GM10248 (cell line): ENCODE results near the gene PCBD1.
"Not testable (repeated sequence)": the region's sequence is repeated elsewhere in the genome, so short reads cannot be mapped to it uniquely, and the experiment has no call there.

Experiments
- CTCF ChIA-PET: fragments of 300-600 bp; sonication (Branson Sonifier 250); formaldehyde crosslinking; extraction: SDS; loops from one replicate; lab custom pipeline; 2021; ENCODE audit warnings: antibody characterized with exemption; lab: Yijun Ruan, JAX
- POLR2A ChIA-PET: fragments of 350-650 bp; sonication (Branson Sonifier 250); formaldehyde crosslinking; extraction: SDS; loops from one replicate; lab custom pipeline; 2020; ENCODE audit warnings: antibody characterized with exemption; lab: Yijun Ruan, JAX
- DNase-seq: peaks from one replicate; pipeline ENCODE4 v3.0.0; 2012; ENCODE audit errors: extremely low spot score
- CTCF ChIP-seq: IDR thresholded peaks from 2 replicates; pipeline ENCODE4 v1.5.1; 2012; ENCODE audit warnings: mild to moderate bottlenecking, low read depth; ENCODE audit errors: extremely low read depth, missing control alignments, control extremely low read depth

Gene PCBD1

GRCh38 chr10:70879207-70879606 is 9.2 kb downstream of the PCBD1 start:
- no peak for DNase-seq
- ChIA-PET POLR2A (no interaction called here), CTCF (interaction anchor here (0.7 to 3.9 kb wide), 12 partner anchors 8 to 329 kb away, joined by 3 to 35 read pairs (median 4); partner anchors contain the start of gene SGPL1)
- no peak for TF ChIP-seq CTCF

- ChIA-PET CTCF (interaction anchor here (0.7 to 2.6 kb wide), 5 partner anchors 13 to 81 kb away, joined by 3 to 9 read pairs (median 3); no protein-coding TSS in a partner anchor), POLR2A (no interaction called here)
- no peak for DNase-seq
- no peak for TF ChIP-seq CTCF
Measured at GRCh38 chr10:70874061-70874460, 14.3 kb downstream of the PCBD1 start.

- POLR2A ChIA-PET = no interaction called here
- DNase-seq = no peak
- CTCF ChIA-PET = interaction anchor here (1.1 to 3.2 kb wide), 7 partner anchors 8 to 323 kb away, joined by 3 to 23 read pairs (median 6); no protein-coding TSS in a partner anchor
- no peak for TF ChIP-seq CTCF
Measured at GRCh38 chr10:70872291-70872690, 16.1 kb downstream of the PCBD1 start.

- ChIA-PET CTCF (interaction anchor here (1.5 to 5.3 kb wide), 2 partner anchors 11 to 37 kb away, joined by 3 to 24 read pairs; no protein-coding TSS in a partner anchor), POLR2A (no interaction called here)
- no peak for TF ChIP-seq CTCF
- DNase-seq = no peak
Measured at GRCh38 chr10:70866424-70866823, 21.9 kb downstream of the PCBD1 start.

GRCh38 chr10:70864935-70865334 is 23.4 kb downstream of the PCBD1 start:
- TF ChIP-seq CTCF = no peak
- POLR2A ChIA-PET = no interaction called here
- DNase-seq = no peak
- CTCF ChIA-PET = interaction anchor here (0.7 to 5.3 kb wide), 3 partner anchors 13 to 35 kb away, joined by 3 to 24 read pairs (median 3); no protein-coding TSS in a partner anchor

- no peak for TF ChIP-seq CTCF
- CTCF ChIA-PET = interaction anchor here (1.0 to 5.3 kb wide), 2 partner anchors 14 to 15 kb away, joined by 3 to 24 read pairs; no protein-coding TSS in a partner anchor
- no peak for DNase-seq
- POLR2A ChIA-PET = no interaction called here
Measured at GRCh38 chr10:70863470-70864160, 24.8 kb downstream of the PCBD1 start.

GRCh38 chr10:70861495-70862197 is 26.7 kb downstream of the PCBD1 start:
- DNase-seq, POLR2A ChIA-PET: not testable (repeated sequence)
- CTCF ChIA-PET = interaction anchor here (1.1 to 5.3 kb wide), 2 partner anchors 10 to 16 kb away, joined by 3 to 24 read pairs; no protein-coding TSS in a partner anchor
